GM18526 (cell line): ENCODE results near the gene ATL1.

Source experiments
- POLR2A ChIP-seq: IDR thresholded peaks from 3 replicates; pipeline ENCODE4 v1.6.1; 2011; ENCODE audit not compliant: insufficient read length; ENCODE audit errors: extremely low read depth

Gene ATL1

DNA sequence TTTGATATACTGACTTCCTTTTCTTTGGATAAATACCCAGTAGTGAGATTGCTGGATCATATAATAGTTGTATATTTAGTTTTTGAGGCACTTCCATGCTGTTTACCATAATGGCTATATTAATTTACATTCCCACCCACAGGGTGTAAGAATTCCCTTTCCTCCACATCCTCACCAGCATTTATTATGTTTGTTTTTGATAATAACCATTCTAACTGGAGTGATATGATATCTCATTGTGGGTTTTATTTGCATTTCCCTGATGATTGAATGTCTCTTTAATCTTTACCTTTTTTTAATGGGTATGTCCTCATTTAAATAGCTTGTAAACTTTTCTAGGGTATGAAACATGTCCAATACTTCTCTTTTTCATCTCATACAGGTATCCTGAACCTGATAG lies 119.7 kb downstream of the ATL1 start:
- TF ChIP-seq POLR2A = no peak
